ENCODE data around the gene TTC13.

The TTC13 gene

GRCh38 chr1:230939806-230940489 lies 38.7 kb downstream of the TTC13 start:
- no peak for DNase-seq

DNA sequence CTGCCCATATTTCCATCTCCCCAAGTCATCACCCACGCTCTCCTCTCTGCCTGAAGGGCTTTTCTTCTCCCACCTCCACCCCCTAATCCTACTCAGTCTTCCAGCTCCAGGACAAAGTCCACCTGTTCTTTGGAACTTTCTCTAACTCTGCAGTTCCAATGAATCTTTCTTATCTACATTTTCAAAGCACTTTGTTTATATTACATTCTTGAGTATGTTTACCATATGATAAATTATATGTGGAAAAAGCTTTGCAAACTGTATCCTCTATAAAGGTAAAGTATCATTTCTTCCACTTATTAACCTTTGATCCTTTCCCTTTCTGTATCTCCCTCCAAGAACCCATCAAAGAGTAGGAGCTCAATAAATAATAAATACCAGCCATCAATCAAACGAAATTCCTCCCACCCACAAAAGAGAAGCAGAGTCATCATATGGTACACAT lies 39.7 kb downstream of the TTC13 start:
- DNase-seq, result no peak

DNA sequence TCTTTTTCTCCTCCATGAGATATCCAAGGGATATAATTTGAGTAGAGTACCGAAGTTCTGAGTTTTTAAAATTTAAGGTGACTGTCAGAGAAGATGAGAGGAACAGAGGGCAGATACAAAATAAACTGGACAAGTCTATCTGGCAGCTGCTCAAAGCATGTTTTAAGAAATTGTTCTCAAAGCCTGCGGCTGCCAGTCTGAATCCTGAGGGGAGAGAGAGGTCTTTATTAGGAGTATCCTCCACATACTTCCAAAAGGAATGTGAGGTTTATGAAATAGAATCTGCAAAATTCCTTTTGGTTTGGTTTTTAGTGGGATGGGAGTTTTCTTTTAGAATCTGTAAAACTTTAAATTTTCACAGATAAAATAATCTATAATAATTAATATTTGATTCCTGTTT lies 41.3 kb downstream of the TTC13 start:
- DNase-seq, result no peak

- no peak for DNase-seq
Observed at GRCh38 chr1:230936475-230936874, 42.2 kb downstream of the TTC13 start.

- DNase-seq, result no peak
Observed at GRCh38 chr1:230935852-230936251, 42.8 kb downstream of the TTC13 start.

DNA sequence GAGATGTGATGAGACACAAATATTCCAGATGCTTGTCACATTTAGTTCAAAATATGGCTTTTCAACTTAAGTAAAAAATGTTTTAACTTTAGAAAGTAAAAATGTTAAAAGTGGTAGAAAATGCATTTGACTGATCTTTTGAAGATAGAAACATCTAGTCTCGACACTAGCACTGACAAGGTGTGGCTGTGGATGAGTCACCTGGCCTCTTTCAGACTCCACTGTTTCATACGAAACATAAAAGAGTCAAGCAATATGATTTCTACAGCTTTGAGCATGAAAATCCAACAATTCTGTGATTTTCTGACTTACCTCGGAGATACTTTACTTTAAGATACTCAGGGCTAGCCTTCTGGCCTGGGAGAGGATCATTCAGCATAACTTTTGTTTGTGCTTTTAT lies 47.7 kb downstream of the TTC13 start:
- DNase-seq, result no peak

DNA sequence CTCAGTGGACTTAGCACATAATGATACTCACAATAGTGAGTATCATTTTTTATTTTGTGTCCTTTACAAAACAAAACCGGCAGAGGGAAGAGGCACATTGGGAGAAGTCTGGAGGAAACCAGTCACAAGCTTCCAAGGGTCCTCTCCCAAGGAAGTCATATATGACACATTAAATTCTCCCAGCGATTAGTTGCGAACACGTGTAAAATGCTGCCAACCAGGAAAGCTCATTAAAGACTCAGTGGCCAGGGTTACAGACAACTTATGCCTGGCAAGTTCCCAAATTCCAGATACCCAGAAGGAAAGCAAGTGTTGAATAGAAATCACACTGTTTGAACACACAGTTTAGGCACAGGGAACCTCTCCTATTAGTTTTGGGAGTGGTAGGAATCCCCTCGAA lies 52.5 kb downstream of the TTC13 start:
- no peak for DNase-seq

GRCh38 chr1:230925608-230926007 lies 53.1 kb downstream of the TTC13 start:
- DNase-seq, result no peak

DNA sequence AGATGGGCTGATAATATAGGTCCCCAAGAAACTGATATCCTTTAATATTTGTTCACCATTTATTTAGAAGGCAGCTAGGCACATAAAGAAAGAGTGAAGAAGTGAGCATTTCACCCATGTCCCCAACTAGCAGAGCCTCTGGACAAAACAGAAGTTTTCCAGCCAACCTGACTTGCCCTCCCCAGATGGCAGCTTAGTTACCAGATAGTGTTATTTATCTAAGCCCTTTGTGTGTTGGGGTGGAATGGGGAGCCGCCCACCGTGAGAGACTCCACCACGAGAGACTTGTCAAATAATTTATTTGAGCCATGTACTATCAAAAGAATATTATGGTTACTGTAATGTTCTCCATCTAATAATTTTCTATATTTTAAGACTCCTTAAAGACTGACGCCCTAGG lies 55.5 kb downstream of the TTC13 start:
- DNase-seq, result no peak

- DNase-seq, result no peak
Observed at GRCh38 chr1:230922620-230923019, 56.0 kb downstream of the TTC13 start.

DNA sequence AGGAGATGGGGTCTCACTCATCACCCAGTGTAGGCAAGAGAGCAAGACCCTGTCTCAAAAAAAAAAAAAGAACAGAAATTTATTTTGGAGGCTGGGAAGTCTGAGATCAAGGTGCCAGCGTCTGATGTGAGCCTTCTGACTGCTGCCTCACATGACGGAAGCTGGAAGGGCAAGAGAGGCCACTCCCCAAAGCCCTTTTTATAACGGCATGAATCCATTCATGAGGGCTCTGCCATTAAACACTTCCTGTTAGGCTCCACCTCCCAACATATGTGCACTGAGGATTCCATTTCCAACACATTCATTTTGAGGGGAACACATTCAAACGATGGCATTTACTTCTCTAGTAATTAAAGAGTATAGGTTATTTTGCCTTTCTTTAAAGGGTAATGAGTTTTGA lies 59.5 kb downstream of the TTC13 start:
- no peak for DNase-seq

DNA sequence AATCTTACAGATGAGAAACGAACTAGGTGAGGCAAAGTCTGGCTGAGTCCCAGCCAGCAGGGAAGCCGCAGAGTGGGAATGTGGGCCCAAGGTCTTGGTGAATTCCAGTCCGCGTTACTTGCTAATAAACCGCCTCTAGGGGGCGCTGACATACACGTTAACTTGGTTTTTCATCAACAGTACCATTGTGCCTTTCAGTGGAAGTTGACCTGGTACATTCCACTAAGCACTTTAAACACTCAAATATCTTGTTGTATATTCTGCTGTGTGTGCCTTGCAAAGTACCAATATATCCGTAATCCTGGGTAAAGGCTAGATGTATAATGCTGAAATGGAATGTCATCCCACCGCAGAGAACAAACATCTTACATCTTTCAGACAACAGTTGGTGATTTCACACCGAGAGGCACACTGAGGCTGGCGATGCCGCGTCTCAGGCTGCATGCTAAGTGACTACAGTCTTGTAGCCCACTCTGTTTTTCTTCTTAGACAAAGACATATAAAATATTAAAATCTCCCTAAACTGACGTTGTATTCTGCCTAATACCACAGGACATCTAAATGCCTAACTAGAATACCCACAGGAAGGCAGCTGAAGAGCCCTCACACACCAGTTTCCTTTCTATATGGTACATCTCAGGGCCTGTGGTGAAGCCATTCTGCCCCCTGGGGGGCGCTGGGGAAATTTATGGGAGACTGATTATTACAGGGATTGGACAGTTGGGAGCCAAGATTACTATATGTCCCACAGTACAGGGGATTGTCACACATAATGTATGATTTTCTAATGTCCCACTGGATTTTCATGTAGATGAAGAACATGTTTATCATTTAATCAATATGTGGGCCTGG lies 61.2 kb downstream of the TTC13 start:
- DNase-seq, result peak; percentile 89

DNA sequence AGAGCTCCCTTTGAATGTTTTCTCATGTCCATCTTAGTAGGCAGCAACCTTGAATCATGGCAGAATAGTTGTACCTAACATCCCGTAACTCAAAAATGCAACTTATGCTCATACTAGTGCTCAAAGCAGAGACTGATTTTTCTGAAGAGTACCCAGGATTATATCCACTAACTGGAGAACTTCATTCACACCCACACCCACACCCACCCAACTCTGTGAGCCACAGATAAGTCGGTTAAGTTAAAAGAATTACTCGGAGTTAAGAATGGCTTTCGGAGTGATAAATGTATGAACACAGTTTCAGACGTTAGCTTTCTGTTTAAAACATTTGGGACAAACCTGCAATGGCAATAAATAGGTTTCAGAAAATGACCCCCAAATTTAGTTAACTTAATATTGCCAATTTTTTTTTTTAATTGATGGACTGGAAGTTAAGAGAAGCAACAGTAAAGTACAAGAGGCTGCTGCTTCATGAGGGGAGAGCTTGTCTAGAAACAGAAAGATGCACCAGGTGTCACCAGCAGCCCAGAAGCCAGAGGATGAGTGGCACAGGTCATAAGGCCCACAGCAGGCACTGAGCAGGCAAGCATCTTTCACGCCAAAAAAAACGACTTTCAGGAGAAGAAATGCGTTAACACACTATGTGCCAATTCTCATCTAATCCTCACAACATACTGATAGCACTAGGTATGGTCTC lies 61.9 kb downstream of the TTC13 start:
- no peak for DNase-seq

DNA sequence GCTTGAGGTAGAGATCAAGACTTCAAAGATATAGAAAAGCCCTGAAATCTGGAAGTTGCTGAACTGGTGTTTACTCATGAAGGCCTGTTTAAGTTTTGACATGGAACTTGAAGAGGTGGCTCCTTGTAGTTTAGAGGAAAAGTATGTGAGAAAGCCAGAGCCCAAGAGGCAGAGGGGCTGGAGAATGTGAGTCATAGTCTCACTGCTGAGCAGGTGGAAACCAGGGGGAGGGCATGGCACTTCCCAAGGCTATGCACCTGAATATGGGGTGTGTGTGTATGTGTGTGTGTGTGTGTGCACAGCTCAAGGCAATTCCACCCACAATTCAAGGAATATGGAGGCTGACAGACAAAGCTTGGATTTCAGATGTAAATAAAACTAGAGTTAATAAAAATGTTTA lies 63.6 kb downstream of the TTC13 start:
- DNase-seq, result no peak

- DNase-seq, result no peak
Observed at GRCh38 chr1:230913496-230913895, 65.2 kb downstream of the TTC13 start.

DNA sequence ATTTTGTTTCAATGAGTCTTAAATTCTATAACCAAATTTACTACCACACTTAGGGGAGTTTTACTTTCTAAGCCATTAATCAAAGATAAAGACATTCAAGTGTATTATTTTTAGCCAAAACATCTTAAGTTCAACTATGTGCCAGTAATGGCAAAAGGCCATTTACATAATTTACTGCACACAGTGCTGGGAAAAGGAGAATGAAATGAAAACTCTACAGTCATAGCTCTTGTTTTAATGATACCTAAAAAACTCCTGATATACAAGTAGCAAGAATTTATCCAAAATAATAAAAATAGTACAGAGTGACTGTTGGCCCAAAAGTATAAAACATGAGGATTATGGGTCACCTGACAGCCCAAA lies 67.9 kb downstream of the TTC13 start:
- no peak for DNase-seq

- no peak for DNase-seq
Observed at GRCh38 chr1:230909974-230910754, 68.5 kb downstream of the TTC13 start.

DNA sequence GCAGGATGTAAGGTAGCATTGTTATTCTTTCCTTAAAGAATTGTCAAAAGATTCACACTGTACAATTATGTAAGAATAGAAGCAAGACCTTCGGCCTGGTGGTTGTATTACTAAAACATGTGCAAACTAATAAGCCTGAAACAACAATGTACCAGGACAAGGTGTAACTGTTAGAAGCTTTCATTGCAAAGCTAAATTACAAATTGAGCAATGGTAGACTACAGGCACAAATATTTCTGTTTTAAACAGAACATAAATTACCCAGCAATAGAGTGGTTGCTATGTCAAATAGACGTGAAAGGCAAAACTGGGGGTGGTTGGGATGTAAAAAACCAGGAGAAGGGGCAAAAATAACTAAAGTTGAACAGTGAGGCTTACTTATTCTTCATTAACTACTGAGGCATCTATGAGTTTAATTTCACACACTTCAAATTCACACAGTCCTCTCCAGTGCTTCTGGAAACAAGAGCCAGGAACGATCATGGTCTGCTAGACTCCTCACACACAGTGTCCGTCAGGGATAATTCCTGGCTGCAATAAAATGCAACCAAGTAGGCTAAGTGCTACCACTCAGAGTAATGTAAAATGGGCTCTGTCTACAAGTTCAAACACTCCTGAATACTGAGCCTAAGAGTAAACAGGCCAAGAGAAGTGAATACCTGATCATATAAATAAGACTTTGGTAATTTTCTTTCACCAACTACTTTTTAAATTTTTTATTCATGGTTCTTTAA lies 71.0 kb downstream of the TTC13 start:
- no peak for DNase-seq

DNA sequence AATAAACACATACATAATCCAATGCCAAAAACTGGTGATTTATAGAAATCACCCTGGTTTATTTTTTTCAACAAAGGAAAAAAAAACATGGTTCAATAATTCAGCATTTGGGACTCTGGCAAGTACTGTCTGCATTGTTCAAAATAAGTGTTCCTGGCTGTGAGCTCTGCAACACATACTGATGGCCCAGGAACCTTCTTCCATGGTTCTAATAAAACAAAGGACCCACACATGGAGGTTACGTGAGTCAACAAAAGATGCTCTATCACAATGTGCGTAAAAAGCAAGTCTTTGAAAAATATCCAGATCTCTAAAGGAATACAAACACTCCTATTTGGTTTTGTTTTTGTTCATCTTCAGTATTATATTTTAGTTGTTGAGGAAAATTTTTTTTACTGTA lies 72.4 kb downstream of the TTC13 start:
- DNase-seq, result no peak

- DNase-seq, result no peak
Observed at GRCh38 chr1:230905733-230906132, 72.9 kb downstream of the TTC13 start.

DNA sequence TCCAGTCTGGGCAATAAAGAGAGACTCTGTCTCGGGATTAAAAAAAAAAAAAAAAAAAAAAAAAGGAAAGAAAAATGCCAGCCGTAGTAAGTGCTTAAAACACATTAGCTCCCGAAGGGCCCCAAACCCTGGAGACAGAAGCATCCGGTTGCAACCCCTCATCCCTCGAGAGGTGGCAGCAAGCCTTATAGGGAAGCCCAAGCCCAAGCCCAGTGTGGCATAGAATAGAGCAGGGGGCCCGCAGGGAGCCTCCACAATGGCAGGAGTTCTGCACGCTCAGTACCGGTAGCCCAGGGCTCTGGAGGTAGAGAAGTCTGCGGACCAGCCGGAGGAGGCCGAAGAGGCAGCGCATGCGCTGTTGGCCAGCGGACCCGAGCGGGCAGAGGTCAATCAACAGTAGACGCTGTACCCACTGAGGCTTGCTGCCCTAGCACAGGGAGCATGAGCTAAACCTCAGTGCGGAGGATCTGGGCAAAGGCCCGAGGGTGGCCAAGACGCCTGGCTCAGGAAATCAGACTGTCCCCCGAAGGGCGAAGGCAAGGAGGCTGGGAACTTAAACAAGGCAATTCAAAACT lies 76.2 kb downstream of the TTC13 start:
- DNase-seq, result no peak

- no peak for DNase-seq
Observed at GRCh38 chr1:230901671-230902070, 77.0 kb downstream of the TTC13 start.

All from NCI-H1694 (cell line).